Trophoblast cell (in vitro differentiated cells and primary cell): ENCODE data around the gene NDUFAF2.

Source experiments
- DNase-seq, 2 donors: peaks; one replicate each; pipeline ENCODE4 v3.0.0-alpha.2; 2016
- H2AFZ ChIP-seq: 2 replicates; pipeline ENCODE4 v1.6.1; 2013; ENCODE audit warnings: low read length, moderate library complexity, mild to moderate bottlenecking; ENCODE audit not compliant: insufficient read depth, poor library complexity
- H2AK5ac ChIP-seq: 2 replicates; pipeline ENCODE4 v1.6.1; 2013; ENCODE audit warnings: mild to moderate bottlenecking, low read length
- H2BK120ac ChIP-seq: 2 replicates; pipeline ENCODE4 v1.6.1; 2013; ENCODE audit warnings: low read length, mild to moderate bottlenecking, moderate library complexity; ENCODE audit not compliant: insufficient read depth, poor library complexity
- H2BK12ac ChIP-seq: 2 replicates; pipeline ENCODE4 v1.6.1; 2013; ENCODE audit warnings: mild to moderate bottlenecking, low read length, moderate library complexity
- H2BK5ac ChIP-seq: 2 replicates; pipeline ENCODE4 v1.6.1; 2013; ENCODE audit warnings: low read length, low read depth, moderate library complexity, mild to moderate bottlenecking; ENCODE audit not compliant: poor library complexity
- H3K14ac ChIP-seq: 2 replicates; pipeline ENCODE4 v1.6.1; 2013; ENCODE audit warnings: mild to moderate bottlenecking, low read length
- H3K18ac ChIP-seq: 2 replicates; pipeline ENCODE4 v1.6.1; 2013; ENCODE audit warnings: mild to moderate bottlenecking, low read length
- H3K23ac ChIP-seq: 2 replicates; pipeline ENCODE4 v1.6.1; 2013; ENCODE audit warnings: low read length
- H3K27ac ChIP-seq: 2 replicates; pipeline ENCODE4 v1.5.1; 2013; ENCODE audit warnings: low read depth, mild to moderate bottlenecking, inconsistent platforms, low read length, moderate library complexity
- H3K27me3 ChIP-seq: 2 replicates; pipeline ENCODE4 v1.6.1; 2013; ENCODE audit warnings: inconsistent platforms, mild to moderate bottlenecking, low read length, moderate library complexity; ENCODE audit not compliant: insufficient read depth
- H3K36me3 ChIP-seq, 2 experiments: 1 replicate in 1 of 2; 2 replicates in 1 of 2; pipeline ENCODE4 v1.6.1; 2013; ENCODE audit warnings: low read length in 2 of 2, mild to moderate bottlenecking in 2 of 2, moderate library complexity in 1 of 2; ENCODE audit not compliant: insufficient read depth in 2 of 2, control insufficient read depth in 1 of 2
- H3K4ac ChIP-seq: 2 replicates; pipeline ENCODE4 v1.6.1; 2013; ENCODE audit warnings: low read depth, mild to moderate bottlenecking, low read length, moderate library complexity
- H3K4me1 ChIP-seq, 2 experiments: 1 replicate in 1 of 2; 2 replicates in 1 of 2; pipeline ENCODE4 v1.6.1; 2013; ENCODE audit warnings: low read length in 2 of 2, mild to moderate bottlenecking in 2 of 2, moderate library complexity in 1 of 2; ENCODE audit not compliant: insufficient read depth in 2 of 2, control insufficient read depth in 1 of 2
- H3K4me2 ChIP-seq: 2 replicates; pipeline ENCODE4 v1.6.1; 2013; ENCODE audit warnings: inconsistent platforms, mild to moderate bottlenecking, low read length, moderate library complexity
- H3K4me3 ChIP-seq: 2 replicates; pipeline ENCODE4 v1.5.1; 2013; ENCODE audit warnings: mild to moderate bottlenecking, low read depth, low read length, inconsistent platforms
- H3K79me1 ChIP-seq: one replicate; pipeline ENCODE4 v1.6.1; 2013; ENCODE audit warnings: low read length
- H3K79me2 ChIP-seq: 2 replicates; pipeline ENCODE4 v1.6.1; 2013; ENCODE audit warnings: low read length, mild to moderate bottlenecking; ENCODE audit not compliant: control insufficient read depth, insufficient read depth, poor library complexity
- H3K9ac ChIP-seq: 2 replicates; pipeline ENCODE4 v1.6.1; 2013; ENCODE audit warnings: mild to moderate bottlenecking, low read length
- H3K9me3 ChIP-seq: 2 replicates; pipeline ENCODE4 v1.6.1; 2013; ENCODE audit warnings: low read depth, mild to moderate bottlenecking, control low read depth, inconsistent platforms, low read length; ENCODE audit not compliant: insufficient read depth
- H4K12ac ChIP-seq: 2 replicates; pipeline ENCODE4 v1.6.1; 2013; ENCODE audit warnings: low read depth, mild to moderate bottlenecking, low read length, moderate library complexity
- H4K8ac ChIP-seq: 2 replicates; pipeline ENCODE4 v1.6.1; 2013; ENCODE audit warnings: low read depth, mild to moderate bottlenecking, low read length, moderate library complexity
- H4K91ac ChIP-seq: one replicate; pipeline ENCODE4 v1.6.1; 2013; ENCODE audit warnings: low read depth, mild to moderate bottlenecking, low read length, moderate library complexity
- WGBS: extraction: QIAGEN DNeasy Blood & Tissue Kit; methylation state at CpG from one replicate; pipeline ENCODE4 v1.1.7; 2013; ENCODE audit warnings: missing lambda C conversion rate; ENCODE audit not compliant: insufficient read length, insufficient coverage; ENCODE audit errors: extremely low coverage; 5-methylcytosine and 5-hydroxymethylcytosine counted together

Gene NDUFAF2

DNA sequence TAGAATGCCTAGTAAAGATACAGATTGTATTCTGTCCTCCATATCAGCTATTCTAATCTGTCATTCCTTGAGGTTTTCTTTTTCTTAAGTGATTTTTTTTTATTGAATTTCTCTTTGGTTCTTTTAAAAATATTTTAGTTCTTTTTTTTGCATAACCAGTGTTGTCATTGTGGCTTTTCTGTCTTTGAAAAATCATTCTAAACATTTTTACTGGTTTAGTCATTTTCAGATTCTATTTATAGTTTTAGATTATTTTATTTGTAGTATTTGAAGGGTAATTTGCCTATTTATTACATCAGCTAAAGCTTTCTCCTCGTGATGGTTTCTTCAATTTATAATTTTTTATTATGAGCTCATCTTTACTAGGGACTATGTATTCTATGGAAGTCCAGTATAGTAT lies 78.1 kb downstream of the NDUFAF2 start:
- no peak for DNase-seq
- no peak overlapping the region for H2AFZ ChIP-seq
- H2BK5ac ChIP-seq, result no peak overlapping the region
- WGBS, result no CpG with 5 or more reads among the region's 1 CpG
- H3K4ac ChIP-seq, result no peak overlapping the region
- no peak overlapping the region for H3K4me2 ChIP-seq
- no peak overlapping the region for H3K18ac ChIP-seq
- no peaks in the 10 kb centered on the region for H3K4me1 ChIP-seq
- H4K12ac ChIP-seq, result no peak overlapping the region
- no peak overlapping the region for H3K4me3 ChIP-seq
- no peak overlapping the region for H4K91ac ChIP-seq
- no peaks in the 10 kb centered on the region for H3K79me2 ChIP-seq
- H3K9ac ChIP-seq, result no peak overlapping the region
- no peaks in the 10 kb centered on the region for H3K27me3 ChIP-seq
- H3K27ac ChIP-seq, result no peak overlapping the region
- no peak overlapping the region for H3K14ac ChIP-seq
- H2AK5ac ChIP-seq, result no peak overlapping the region
- H2BK120ac ChIP-seq, result no peak overlapping the region
- H3K9me3 ChIP-seq, result no peaks in the 10 kb centered on the region
- H3K79me1 ChIP-seq, result no peaks in the 10 kb centered on the region
- no peak overlapping the region for H3K23ac ChIP-seq
- H2BK12ac ChIP-seq, result no peak overlapping the region
- no peak overlapping the region for H4K8ac ChIP-seq
- no peaks in the 10 kb centered on the region for H3K36me3 ChIP-seq

DNA sequence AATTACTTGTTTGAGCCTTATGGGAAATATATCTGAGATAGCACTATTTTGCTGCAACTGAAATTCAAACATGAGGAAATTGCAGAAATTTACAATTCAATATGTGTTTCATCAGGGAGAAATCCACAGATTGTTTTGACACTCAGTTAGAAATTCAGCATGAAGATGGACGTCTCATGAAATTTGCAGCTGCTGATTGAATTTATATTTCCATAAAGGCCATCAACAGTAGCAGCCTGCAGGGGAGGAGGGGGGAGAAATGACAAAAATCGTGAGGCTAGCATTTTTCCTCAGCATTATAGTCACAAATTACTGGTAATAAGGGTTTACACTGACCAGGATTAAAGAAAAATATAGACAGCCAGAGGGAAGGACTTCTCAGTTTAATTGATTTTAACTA lies 81.0 kb downstream of the NDUFAF2 start:
- Histone ChIP-seq H2BK5ac (no peak overlapping the region), H3K27me3 (no peaks in the 10 kb centered on the region), H2BK120ac (no peak overlapping the region), H2BK12ac (no peak overlapping the region), H3K4me2 (no peak overlapping the region), H4K8ac (no peak overlapping the region), H3K79me2 (no peaks in the 10 kb centered on the region), H3K4me1 (no peaks in the 10 kb centered on the region), H2AK5ac (no peak overlapping the region), H3K36me3 (no peaks in the 10 kb centered on the region), H3K79me1 (no peaks in the 10 kb centered on the region), H3K4ac (no peak overlapping the region), H3K4me3 (no peak overlapping the region), H4K12ac (no peak overlapping the region), H4K91ac (no peak overlapping the region), H3K9me3 (no peaks in the 10 kb centered on the region), H3K27ac (no peak overlapping the region), H3K14ac (no peak overlapping the region), H3K23ac (no peak overlapping the region), H3K18ac (no peak overlapping the region), H2AFZ (no peak overlapping the region), H3K9ac (no peak overlapping the region)
- WGBS, result no CpG with 5 or more reads among the region's 2 CpGs
- no peak for DNase-seq

DNA sequence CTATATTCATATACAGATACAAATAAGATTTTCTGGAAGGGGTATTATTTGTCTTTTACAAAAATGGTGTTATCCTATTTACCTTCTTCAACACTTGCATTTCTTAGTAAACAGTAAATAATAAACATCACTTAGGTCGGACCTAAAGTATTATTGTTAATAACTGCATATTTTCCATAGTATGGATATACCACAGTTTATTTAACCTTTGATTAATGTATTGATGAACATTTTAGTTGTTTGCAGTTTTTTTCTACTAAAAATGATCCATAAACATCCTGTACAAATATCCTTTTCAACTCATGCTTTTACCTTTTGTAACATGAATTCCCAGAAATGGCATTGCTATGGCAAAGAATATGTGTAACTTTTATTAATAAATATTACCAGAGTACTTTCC lies 83.4 kb downstream of the NDUFAF2 start:
- no peak overlapping the region for H4K91ac ChIP-seq
- no peak overlapping the region for H3K4ac ChIP-seq
- no peak overlapping the region for H3K27ac ChIP-seq
- H3K4me1 ChIP-seq, result no peaks in the 10 kb centered on the region
- H3K9me3 ChIP-seq, result no peaks in the 10 kb centered on the region
- H4K12ac ChIP-seq, result no peak overlapping the region
- no peak overlapping the region for H4K8ac ChIP-seq
- no peak overlapping the region for H2BK5ac ChIP-seq
- H2AK5ac ChIP-seq, result no peak overlapping the region
- no peak overlapping the region for H3K14ac ChIP-seq
- no peak overlapping the region for H3K4me2 ChIP-seq
- DNase-seq, result no peak
- no peaks in the 10 kb centered on the region for H3K79me1 ChIP-seq
- WGBS, result no CpG with 5 or more reads among the region's 1 CpG
- no peak overlapping the region for H3K9ac ChIP-seq
- no peaks in the 10 kb centered on the region for H3K79me2 ChIP-seq
- no peaks in the 10 kb centered on the region for H3K27me3 ChIP-seq
- H3K36me3 ChIP-seq, result no peaks in the 10 kb centered on the region
- no peak overlapping the region for H3K4me3 ChIP-seq
- H2AFZ ChIP-seq, result no peak overlapping the region
- no peak overlapping the region for H2BK12ac ChIP-seq
- no peak overlapping the region for H3K18ac ChIP-seq
- H2BK120ac ChIP-seq, result no peak overlapping the region
- no peak overlapping the region for H3K23ac ChIP-seq

DNA sequence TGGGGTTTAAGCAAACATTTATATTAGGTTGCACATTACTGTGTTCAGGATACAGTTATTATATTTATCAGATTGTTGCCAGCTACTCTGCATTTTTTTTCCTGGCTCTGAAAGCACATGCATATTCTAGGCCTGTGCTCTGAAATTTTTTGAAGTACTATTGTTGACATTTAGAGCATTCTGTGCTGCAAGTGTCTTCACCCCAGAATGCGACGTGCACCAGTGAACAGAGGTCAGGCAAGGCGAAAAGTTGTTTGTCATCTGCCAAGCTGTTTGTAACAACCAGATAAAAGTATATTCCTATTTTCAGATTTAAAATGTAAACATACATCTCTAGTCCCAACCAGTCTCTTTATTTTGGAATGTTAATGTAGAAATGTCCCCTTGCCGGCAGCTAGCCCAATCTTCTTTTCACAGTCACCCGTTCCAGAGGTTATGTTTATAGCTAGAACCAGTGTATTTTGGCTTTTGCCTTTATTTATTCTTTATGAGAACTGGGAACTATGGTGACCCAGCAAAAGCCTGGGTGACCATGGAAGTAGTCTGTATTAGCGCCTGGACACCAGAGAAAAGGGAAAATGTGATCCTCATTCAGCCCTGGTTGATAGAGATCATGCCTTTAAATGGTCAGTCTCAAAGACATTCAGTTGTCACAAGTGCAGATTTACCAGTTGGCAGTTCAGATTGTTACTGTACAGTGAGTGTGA lies 84.6 kb downstream of the NDUFAF2 start:
- Histone ChIP-seq H3K9me3 (no peaks in the 10 kb centered on the region), H2BK120ac (no peak overlapping the region)

More for the DNA sequence above, 84.6 kb downstream of the NDUFAF2 start:
- Histone ChIP-seq H2BK5ac (no peak overlapping the region), H3K14ac (no peak overlapping the region), H2AK5ac (no peak overlapping the region), H3K18ac (no peak overlapping the region), H3K23ac (no peak overlapping the region), H3K27ac (no peak overlapping the region), H4K12ac (no peak overlapping the region), H3K4ac (no peak overlapping the region), H3K4me3 (no peak overlapping the region), H3K27me3 (no peaks in the 10 kb centered on the region), H3K4me2 (no peak overlapping the region), H2BK12ac (no peak overlapping the region), H3K79me1 (no peaks in the 10 kb centered on the region), H3K9ac (no peak overlapping the region), H3K36me3 (no peaks in the 10 kb centered on the region), H4K91ac (no peak overlapping the region), H3K79me2 (no peaks in the 10 kb centered on the region), H3K4me1 (no peaks in the 10 kb centered on the region), H2AFZ (no peak overlapping the region), H4K8ac (no peak overlapping the region)
- DNase-seq, result no peak
- no CpG with 5 or more reads among the region's 6 CpGs for WGBS
